Stimulated activated naive CD4-positive, alpha-beta T cell (primary cell): ENCODE measurements around the gene EVI5L.
A peak's percentile ranks its signal among the peaks of the same experiment; 100 is the strongest.
"Not testable (repeated sequence)": the region's sequence is repeated elsewhere in the genome, so short reads cannot be mapped to it uniquely, and the experiment has no call there.

Experiments
- DNase-seq, 6 experiments: peaks; one replicate each; lab custom pipeline; 2025; lab: John Stamatoyannopoulos, UW

The EVI5L gene

GRCh38 chr19:7829561-7830271, at the start of gene EVI5L:
Gene EVI5L, plus strand, starts transcription at chr19:7830218. Its CDS starts 16,325 bp downstream, at chr19:7846543.
- peak; percentile 99 to 100 (median 100) for DNase-seq

- DNase-seq, result no peak
These were observed 48.9 kb upstream of the EVI5L start for GRCh38 chr19:7781157-7781556.

- DNase-seq, result no peak
These were observed 46.0 kb upstream of the EVI5L start for GRCh38 chr19:7783991-7784423.

GRCh38 chr19:7784856-7785255, 45.2 kb upstream of the EVI5L start:
- no peak for DNase-seq

GRCh38 chr19:7787141-7787540, 42.9 kb upstream of the EVI5L start:
- no peak for DNase-seq

- DNase-seq, result peak in 1 of 6 experiments; percentile 34
These were observed 42.3 kb upstream of the EVI5L start for GRCh38 chr19:7787602-7788177.

- DNase-seq, result peak in 2 of 6 experiments; percentile 26 to 34
These were observed 41.7 kb upstream of the EVI5L start for GRCh38 chr19:7788178-7788932.

GRCh38 chr19:7788933-7789323, 41.1 kb upstream of the EVI5L start:
- DNase-seq, result no peak

GRCh38 chr19:7789447-7789846, 40.6 kb upstream of the EVI5L start:
- peak; percentile 25 to 60 (median 48) for DNase-seq

GRCh38 chr19:7790416-7790815, 39.6 kb upstream of the EVI5L start:
- no peak for DNase-seq

- DNase-seq, result no peak
These were observed 37.7 kb upstream of the EVI5L start for GRCh38 chr19:7792281-7792680.

GRCh38 chr19:7792701-7793100, 37.3 kb upstream of the EVI5L start:
- not testable (repeated sequence) for DNase-seq

GRCh38 chr19:7793493-7793892, 36.5 kb upstream of the EVI5L start:
- DNase-seq, result no peak

GRCh38 chr19:7795555-7796161, 34.4 kb upstream of the EVI5L start:
- DNase-seq, result no peak

GRCh38 chr19:7799640-7800355, 30.2 kb upstream of the EVI5L start:
- DNase-seq, result peak in 5 of 6 experiments; percentile 29 to 54 (median 44)

GRCh38 chr19:7801020-7801570, 28.9 kb upstream of the EVI5L start:
- no peak for DNase-seq

GRCh38 chr19:7806234-7806633, 23.8 kb upstream of the EVI5L start:
- DNase-seq, result no peak

- no peak for DNase-seq
These were observed 23.1 kb upstream of the EVI5L start for GRCh38 chr19:7806876-7807275.

GRCh38 chr19:7808108-7808507, 21.9 kb upstream of the EVI5L start:
- DNase-seq, result no peak

- no peak for DNase-seq
These were observed 18.0 kb upstream of the EVI5L start for GRCh38 chr19:7811989-7812388.

GRCh38 chr19:7815325-7815724, 14.7 kb upstream of the EVI5L start:
- peak in 3 of 6 experiments; percentile 17 to 39 (median 27) for DNase-seq
